Panc1 (cell line): Measurements from ENCODE around the gene ATXN3L. TPM values are rescaled to one million over a fixed set of nuclear protein-coding genes. Genes with fewer than 3 reads are reported as not detected.

ENCODE experiments used
- ATAC-seq: fragments of 200-7000 bp; cut with Tn5 transposase; 2 replicates; pipeline ENCODE4 v1.9.1; 2020; ENCODE audit warnings: mild to moderate bottlenecking, moderate library complexity
- Bru-seq: library from RNA; stranded (reverse); fragments of 400-500 nt; gene quantifications from one replicate; lab custom pipeline; 2021; lab: Mats Ljungman, UMichigan
- BruChase-seq, 2 experiments: library from RNA; stranded (reverse); fragments of 400-500 nt; gene quantifications; one replicate each; lab custom pipeline; 2021; lab: Mats Ljungman, UMichigan
- BruUV-seq: library from RNA; stranded (reverse); fragments of 400-500 nt; replicated peaks from 2 replicates; lab custom pipeline; 2021; lab: Mats Ljungman, UMichigan
- CTCF ChIA-PET: fragments of 300-600 bp; sonication (Branson Sonifier 250); formaldehyde crosslinking; loops from one replicate; lab custom pipeline; 2022; ENCODE audit warnings: antibody characterized with exemption; lab: Charles Lee
- POLR2A ChIA-PET: fragments of 300-600 bp; sonication (Branson Sonifier 250); formaldehyde crosslinking; loops from one replicate; lab custom pipeline; 2022; ENCODE audit warnings: antibody characterized with exemption; lab: Charles Lee
- DNase-seq: peaks from one replicate; pipeline ENCODE4 v3.0.0-alpha.2; 2010; ENCODE audit warnings: low read depth, low spot score
- H3K27ac ChIP-seq: 2 replicates; pipeline ENCODE4 v1.5.1; 2011; ENCODE audit warnings: mild to moderate bottlenecking, low read length, inconsistent platforms
- H3K27me3 ChIP-seq: fragments of 200-500 bp; sonication (Bioruptor generic); 2 replicates; pipeline ENCODE4 v1.6.0; 2014; ENCODE audit warnings: low read length, inconsistent platforms; ENCODE audit not compliant: control insufficient read depth, insufficient read depth
- H3K36me3 ChIP-seq: fragments of 200-500 bp; sonication (Bioruptor generic); 2 replicates; pipeline ENCODE4 v1.5.1; 2014; ENCODE audit warnings: inconsistent platforms, mild to moderate bottlenecking, low read length, moderate library complexity; ENCODE audit not compliant: control insufficient read depth, insufficient read depth
- H3K4me1 ChIP-seq: 2 replicates; pipeline ENCODE4 v1.5.1; 2011; ENCODE audit warnings: inconsistent platforms, mild to moderate bottlenecking, low read length, moderate library complexity; ENCODE audit not compliant: control insufficient read depth, insufficient read depth
- H3K4me3 ChIP-seq, 2 experiments: 2 replicates each; pipeline ENCODE4 v1.5.1; 2011 to 2012; ENCODE audit warnings: low read depth in 2 of 2, low read length in 2 of 2, mild to moderate bottlenecking in 2 of 2, inconsistent platforms in 1 of 2, moderate library complexity in 1 of 2
- H3K9me3 ChIP-seq: fragments of 200-500 bp; sonication (Bioruptor generic); 2 replicates; pipeline ENCODE4 v1.5.1; 2014; ENCODE audit warnings: low read depth, mild to moderate bottlenecking, inconsistent platforms, low read length, moderate library complexity; ENCODE audit not compliant: control insufficient read depth, insufficient read depth
- POLR2AphosphoS5 ChIP-seq: IDR thresholded peaks from 2 replicates; pipeline ENCODE4 v1.6.1; 2012; ENCODE audit warnings: mild to moderate bottlenecking, low read depth, low read length, moderate library complexity
- SIN3A ChIP-seq: IDR thresholded peaks from 2 replicates; pipeline ENCODE4 v1.6.1; 2012; ENCODE audit warnings: low read depth, mild to moderate bottlenecking, low read length, moderate library complexity, borderline replicate concordance; ENCODE audit not compliant: insufficient read depth
- TCF7L2 ChIP-seq: IDR thresholded peaks from 2 replicates; pipeline ENCODE4 v1.6.1; 2011; ENCODE audit warnings: mild to moderate bottlenecking, low read depth, low read length, inconsistent platforms
- in situ Hi-C: cut with HindIII; loops from 2 replicates; pipeline ENCODE4 v1.10.0; 2016; ENCODE audit warnings: low sequenced_read_pairs, low pct_unique_long_range_greater_than_20kb
- intact Hi-C: fragments of 100-400 bp; cut with micrococcal nuclease; formaldehyde crosslinking; loops from one replicate; pipeline ENCODE4 v1.10.0; 2022; ENCODE audit not compliant: unreplicated experiment
- long read RNA-seq: library from polyadenylated mRNA; unstranded; transcript quantifications from one replicate; pipeline ENCODE4 v2.0.0, GENCODE V29; 2021; ENCODE audit not compliant: unreplicated experiment
- polyA plus RNA-seq: library from polyadenylated mRNA; unstranded; fragments of >200 nt; gene quantifications from one replicate; pipeline ENCODE4 v1.2.1, GENCODE V29; 2012; ENCODE audit warnings: missing spikeins; ENCODE audit not compliant: insufficient read length
- total RNA-seq: library from RNA; stranded (reverse); gene quantifications from one replicate; pipeline ENCODE4 v1.2.1, GENCODE V29; 2021; ENCODE audit not compliant: unreplicated experiment
- TF ChIP-seq, protein P1 (sequence below), 2 experiments: IDR thresholded peaks; 2 replicates each; pipeline ENCODE4 v1.6.1; 2011 to 2012; ENCODE audit warnings: low read depth in 2 of 2, control low read depth in 1 of 2, low read length in 1 of 2, mild to moderate bottlenecking in 1 of 2, moderate library complexity in 1 of 2; ENCODE audit not compliant: insufficient read depth in 1 of 2
- TF ChIP-seq, protein P2 (sequence below): fragments of 450-650 bp; IDR thresholded peaks from 2 replicates; pipeline ENCODE4 v1.5.1; 2017; ENCODE audit warnings: mild to moderate bottlenecking

Gene ATXN3L
- total RNA-seq, result not detected
- not detected for polyA plus RNA-seq
- Bru-seq, nascent RNA, result not detected
- BruChase-seq, experiment 1, labeled RNA remaining after a 2-hour chase, result not detected
- not detected for BruChase-seq, experiment 2, labeled RNA remaining after a 6-hour chase
- long read RNA-seq, result 0 reads

DNA sequence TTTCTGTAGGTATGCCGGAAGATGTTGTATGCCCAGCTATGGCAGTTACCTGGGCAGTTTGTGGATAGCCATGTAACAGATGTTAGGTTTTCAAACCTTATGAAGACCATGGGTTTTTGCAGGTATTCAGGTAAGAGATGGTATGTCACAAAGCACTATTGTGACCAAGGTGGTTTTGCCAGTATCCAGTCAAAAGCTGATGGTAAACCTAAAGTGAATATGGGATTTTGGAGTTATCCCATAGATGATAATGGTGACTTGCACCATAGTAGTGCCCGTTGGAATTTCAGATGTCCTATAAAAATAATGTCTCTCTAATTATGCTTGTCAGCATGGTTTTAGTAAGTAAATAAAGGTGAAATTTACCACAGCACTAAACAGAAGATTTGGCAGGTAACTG, at the start of gene ATXN3L:
Gene ATXN3L, minus strand, starts transcription at position 101 of the 400 bp plus-strand sequence. CDS start 119 bp downstream, outside the sequence.
- H3K4me3 ChIP-seq, result no peak within 1 kb of the TSS
- DNase-seq (no peak), ATAC-seq (no peak)
- H3K27ac ChIP-seq, result no peak within 1 kb of the TSS
- H3K27me3 ChIP-seq, result no peaks in the 10 kb centered on the region
- BruUV-seq, result no TSS peak
- intact Hi-C loops, result no loop called here
- POLR2A ChIA-PET, result no interaction called here
- H3K9me3 ChIP-seq, result no peaks in the 10 kb centered on the region
- no peak for TF ChIP-seq POLR2AphosphoS5
- no peak for TF ChIP-seq TCF7L2
- TF ChIP-seq, protein P1, sequence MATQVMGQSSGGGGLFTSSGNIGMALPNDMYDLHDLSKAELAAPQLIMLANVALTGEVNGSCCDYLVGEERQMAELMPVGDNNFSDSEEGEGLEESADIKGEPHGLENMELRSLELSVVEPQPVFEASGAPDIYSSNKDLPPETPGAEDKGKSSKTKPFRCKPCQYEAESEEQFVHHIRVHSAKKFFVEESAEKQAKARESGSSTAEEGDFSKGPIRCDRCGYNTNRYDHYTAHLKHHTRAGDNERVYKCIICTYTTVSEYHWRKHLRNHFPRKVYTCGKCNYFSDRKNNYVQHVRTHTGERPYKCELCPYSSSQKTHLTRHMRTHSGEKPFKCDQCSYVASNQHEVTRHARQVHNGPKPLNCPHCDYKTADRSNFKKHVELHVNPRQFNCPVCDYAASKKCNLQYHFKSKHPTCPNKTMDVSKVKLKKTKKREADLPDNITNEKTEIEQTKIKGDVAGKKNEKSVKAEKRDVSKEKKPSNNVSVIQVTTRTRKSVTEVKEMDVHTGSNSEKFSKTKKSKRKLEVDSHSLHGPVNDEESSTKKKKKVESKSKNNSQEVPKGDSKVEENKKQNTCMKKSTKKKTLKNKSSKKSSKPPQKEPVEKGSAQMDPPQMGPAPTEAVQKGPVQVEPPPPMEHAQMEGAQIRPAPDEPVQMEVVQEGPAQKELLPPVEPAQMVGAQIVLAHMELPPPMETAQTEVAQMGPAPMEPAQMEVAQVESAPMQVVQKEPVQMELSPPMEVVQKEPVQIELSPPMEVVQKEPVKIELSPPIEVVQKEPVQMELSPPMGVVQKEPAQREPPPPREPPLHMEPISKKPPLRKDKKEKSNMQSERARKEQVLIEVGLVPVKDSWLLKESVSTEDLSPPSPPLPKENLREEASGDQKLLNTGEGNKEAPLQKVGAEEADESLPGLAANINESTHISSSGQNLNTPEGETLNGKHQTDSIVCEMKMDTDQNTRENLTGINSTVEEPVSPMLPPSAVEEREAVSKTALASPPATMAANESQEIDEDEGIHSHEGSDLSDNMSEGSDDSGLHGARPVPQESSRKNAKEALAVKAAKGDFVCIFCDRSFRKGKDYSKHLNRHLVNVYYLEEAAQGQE (IDR thresholded peaks at IDR 0.05; ENCODE audit: insufficient read depth in 1 of 2, low read depth in 2 of 2, low read length in 1 of 2), result no peak
- no peak for TF ChIP-seq SIN3A
- TF ChIP-seq, protein P2, sequence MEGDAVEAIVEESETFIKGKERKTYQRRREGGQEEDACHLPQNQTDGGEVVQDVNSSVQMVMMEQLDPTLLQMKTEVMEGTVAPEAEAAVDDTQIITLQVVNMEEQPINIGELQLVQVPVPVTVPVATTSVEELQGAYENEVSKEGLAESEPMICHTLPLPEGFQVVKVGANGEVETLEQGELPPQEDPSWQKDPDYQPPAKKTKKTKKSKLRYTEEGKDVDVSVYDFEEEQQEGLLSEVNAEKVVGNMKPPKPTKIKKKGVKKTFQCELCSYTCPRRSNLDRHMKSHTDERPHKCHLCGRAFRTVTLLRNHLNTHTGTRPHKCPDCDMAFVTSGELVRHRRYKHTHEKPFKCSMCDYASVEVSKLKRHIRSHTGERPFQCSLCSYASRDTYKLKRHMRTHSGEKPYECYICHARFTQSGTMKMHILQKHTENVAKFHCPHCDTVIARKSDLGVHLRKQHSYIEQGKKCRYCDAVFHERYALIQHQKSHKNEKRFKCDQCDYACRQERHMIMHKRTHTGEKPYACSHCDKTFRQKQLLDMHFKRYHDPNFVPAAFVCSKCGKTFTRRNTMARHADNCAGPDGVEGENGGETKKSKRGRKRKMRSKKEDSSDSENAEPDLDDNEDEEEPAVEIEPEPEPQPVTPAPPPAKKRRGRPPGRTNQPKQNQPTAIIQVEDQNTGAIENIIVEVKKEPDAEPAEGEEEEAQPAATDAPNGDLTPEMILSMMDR, result no peak
- H3K4me1 ChIP-seq, result no peaks in the 10 kb centered on the region
- CTCF ChIA-PET, result no interaction called here
- in situ Hi-C loops, result no loop called here
- H3K36me3 ChIP-seq, result no peaks in the 10 kb centered on the region

DNA sequence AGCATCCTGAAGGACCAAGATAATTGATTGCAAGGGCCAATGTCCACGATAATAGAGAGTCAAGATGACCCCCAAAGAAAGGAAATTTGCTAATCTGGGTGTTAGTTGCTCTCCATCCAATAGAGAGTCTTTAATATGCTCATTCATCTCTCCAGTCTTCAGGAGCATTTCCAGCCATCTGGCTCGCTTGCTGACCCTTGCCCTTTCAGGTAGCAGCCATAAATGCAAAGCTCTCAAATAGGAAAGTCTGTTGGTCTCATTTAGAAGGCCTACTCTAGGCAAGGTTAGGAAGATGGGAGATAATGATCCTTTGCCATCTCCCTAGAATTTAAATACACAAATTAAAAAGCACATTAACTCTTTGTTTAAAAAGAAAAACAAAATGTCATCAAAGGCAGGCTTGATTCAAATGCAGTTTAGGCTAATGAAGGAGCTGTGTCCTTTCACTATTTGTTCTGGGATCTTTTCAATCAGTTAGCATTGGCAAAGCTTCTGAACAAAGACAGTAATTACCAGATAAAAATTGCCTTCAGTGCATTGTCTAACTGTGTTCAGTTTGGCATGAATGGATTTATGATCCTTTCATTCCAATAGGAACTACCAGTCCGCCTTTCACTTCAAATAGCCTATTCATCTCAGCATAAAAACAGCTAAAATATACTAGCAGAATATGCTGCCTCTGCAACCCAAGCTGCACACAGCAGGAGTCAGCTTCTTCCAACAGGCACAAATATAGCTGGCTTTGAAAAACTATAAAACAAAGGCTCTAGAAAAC, 49.6 kb upstream of the ATXN3L start:
- CTCF ChIA-PET, result no interaction called here
- H3K36me3 ChIP-seq, result no peaks in the 10 kb centered on the region
- DNase-seq (no peak), ATAC-seq (no peak)
- no peak overlapping the region for H3K4me3 ChIP-seq
- TF ChIP-seq, protein P2, result no peak
- TF ChIP-seq TCF7L2 (no peak), POLR2AphosphoS5 (no peak), SIN3A (no peak)
- TF ChIP-seq, protein P1 (IDR thresholded peaks at IDR 0.05; ENCODE audit: insufficient read depth in 1 of 2, low read depth in 2 of 2, low read length in 1 of 2), result no peak
- no peaks in the 10 kb centered on the region for H3K4me1 ChIP-seq
- no peaks in the 10 kb centered on the region for H3K9me3 ChIP-seq
- in situ Hi-C loops, result no loop called here
- POLR2A ChIA-PET, result interaction anchor here (0.7 kb wide), 1 partner anchor 194 kb away, joined by 3 read pairs; no protein-coding TSS in a partner anchor
- no peak overlapping the region for H3K27ac ChIP-seq
- BruUV-seq, result no TSS peak
- no peaks in the 10 kb centered on the region for H3K27me3 ChIP-seq
- intact Hi-C loops, result no loop called here
